ENCODE measurements around the gene MRM3. TPM values are rescaled to one million over a fixed set of nuclear protein-coding genes. Genes with fewer than 3 reads are reported as not detected.

Gene MRM3
- total and polyA plus RNA-seq, 2 experiments from 2014 or later: 17.7 to 23.4 TPM

GRCh38 chr17:740240-741017, 41.7 kb upstream of the MRM3 start:
- Histone ChIP-seq H3F3A (replicated peaks; ENCODE audit: low read depth) (0 out of 2 replicates have a peak, but pooled peaks cover 22% of the 10 kb centered on the region), H4K20me1 (replicated peaks; ENCODE audit: insufficient read depth) (peaks cover 10% of the 10 kb centered on the region), H3K4me3 (no peak overlapping the region), H3K4me1 (ENCODE audit: insufficient read depth) (no peaks in the 10 kb centered on the region), H3K9me2 (ENCODE audit: insufficient read depth) (no peaks in the 10 kb centered on the region), H3K27ac (ENCODE audit: low read depth) (no peak overlapping the region), H3K79me2 (replicated peaks; ENCODE audit: insufficient read depth) (peaks cover 8% of the 10 kb centered on the region), H2AFZ (no peak overlapping the region), H3K36me3 (ENCODE audit: insufficient read depth) (peaks cover 26% of the 10 kb centered on the region), H3K4me2 (no peak overlapping the region), H3K27me3 (ENCODE audit: insufficient read depth) (no peaks in the 10 kb centered on the region)
- peaks cover 4% of the 10 kb centered on the region for H3K27me3 Mint-ChIP-seq (ENCODE audit: insufficient read depth, low read depth, poor library complexity)
- H3K36me3 Mint-ChIP-seq (ENCODE audit: low read depth): peaks cover 87% of the 10 kb centered on the region
- DNase-seq (ENCODE audit: low spot score) (no peak), ATAC-seq (no peak)
- no peaks in the 10 kb centered on the region for H3K4me1 Mint-ChIP-seq
- no peaks in the 10 kb centered on the region; the same call in 2 of the 3 replicates for H3K9me3 Mint-ChIP-seq
- no peak overlapping the region for H3K4me3 Mint-ChIP-seq
- H3K27ac Mint-ChIP-seq: no peak overlapping the region
- TF ChIP-seq STAT1 (IDR thresholded peaks at IDR 0.05; ENCODE audit: unreplicated experiment) (no peak), ZNF462 (CRISPR knock-in tag; IDR thresholded peaks at IDR 0.05) (no peak), NANOG (IDR thresholded peaks at IDR 0.05; ENCODE audit: borderline replicate concordance) (no peak), ZNF331 (CRISPR knock-in tag; IDR thresholded peaks at IDR 0.05; ENCODE audit: low read depth) (no peak), ETS1 (IDR thresholded peaks at IDR 0.05) (no peak), JUNB (IDR thresholded peaks at IDR 0.05; ENCODE audit: unreplicated experiment) (no peak), REST (IDR thresholded peaks at IDR 0.05; ENCODE audit: unreplicated experiment) (no peak), EZH2phosphoT487 (IDR thresholded peaks at IDR 0.05; ENCODE audit: unreplicated experiment) (no peak), ZNF114 (CRISPR knock-in tag; IDR thresholded peaks at IDR 0.05) (no peak), EZH2 (IDR thresholded peaks at IDR 0.05; ENCODE audit: low read depth, unreplicated experiment) (no peak)
